GM12864 (cell line): ENCODE measurements around the gene RAB11A.
A peak's percentile ranks its signal among the peaks of the same experiment; 100 is the strongest.

Source experiments
- DNase-seq: peaks from one replicate; pipeline ENCODE4 v3.0.0-alpha.2; 2011; ENCODE audit warnings: low read depth
- H3K4me3 ChIP-seq: 2 replicates; pipeline ENCODE4 v1.5.1; 2011; ENCODE audit warnings: mild to moderate bottlenecking, low read depth, low read length, control low read depth
- TF ChIP-seq, protein P1 (sequence below): IDR thresholded peaks from 2 replicates; pipeline ENCODE4 v1.5.1; 2011; ENCODE audit warnings: low read depth, mild to moderate bottlenecking, moderate library complexity, low read length, control low read depth, inconsistent platforms; ENCODE audit errors: missing control alignments

The RAB11A gene

DNA sequence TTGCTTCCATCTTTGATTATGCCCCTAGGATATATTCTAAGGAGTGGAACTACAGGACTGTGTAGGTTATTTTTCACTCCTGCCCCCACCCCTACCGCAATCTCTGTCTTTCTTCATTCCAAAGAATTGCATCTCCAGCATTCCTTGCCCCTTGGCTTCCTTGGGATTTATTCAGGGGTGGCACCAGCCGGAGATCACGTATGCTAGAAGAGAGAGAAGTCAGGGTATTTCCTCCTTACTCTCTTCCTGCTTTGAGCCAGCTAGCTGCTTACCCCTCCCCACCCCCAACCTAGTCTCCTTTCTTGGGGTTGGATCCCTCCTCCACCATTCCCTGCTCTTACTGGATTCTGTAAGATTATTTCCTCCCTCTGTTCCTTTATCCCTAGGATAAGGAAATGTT, 42.2 kb upstream of the RAB11A start:
- no peak overlapping the region for H3K4me3 ChIP-seq
- no peak for DNase-seq
- TF ChIP-seq, protein P1, sequence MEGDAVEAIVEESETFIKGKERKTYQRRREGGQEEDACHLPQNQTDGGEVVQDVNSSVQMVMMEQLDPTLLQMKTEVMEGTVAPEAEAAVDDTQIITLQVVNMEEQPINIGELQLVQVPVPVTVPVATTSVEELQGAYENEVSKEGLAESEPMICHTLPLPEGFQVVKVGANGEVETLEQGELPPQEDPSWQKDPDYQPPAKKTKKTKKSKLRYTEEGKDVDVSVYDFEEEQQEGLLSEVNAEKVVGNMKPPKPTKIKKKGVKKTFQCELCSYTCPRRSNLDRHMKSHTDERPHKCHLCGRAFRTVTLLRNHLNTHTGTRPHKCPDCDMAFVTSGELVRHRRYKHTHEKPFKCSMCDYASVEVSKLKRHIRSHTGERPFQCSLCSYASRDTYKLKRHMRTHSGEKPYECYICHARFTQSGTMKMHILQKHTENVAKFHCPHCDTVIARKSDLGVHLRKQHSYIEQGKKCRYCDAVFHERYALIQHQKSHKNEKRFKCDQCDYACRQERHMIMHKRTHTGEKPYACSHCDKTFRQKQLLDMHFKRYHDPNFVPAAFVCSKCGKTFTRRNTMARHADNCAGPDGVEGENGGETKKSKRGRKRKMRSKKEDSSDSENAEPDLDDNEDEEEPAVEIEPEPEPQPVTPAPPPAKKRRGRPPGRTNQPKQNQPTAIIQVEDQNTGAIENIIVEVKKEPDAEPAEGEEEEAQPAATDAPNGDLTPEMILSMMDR: no peak

DNA sequence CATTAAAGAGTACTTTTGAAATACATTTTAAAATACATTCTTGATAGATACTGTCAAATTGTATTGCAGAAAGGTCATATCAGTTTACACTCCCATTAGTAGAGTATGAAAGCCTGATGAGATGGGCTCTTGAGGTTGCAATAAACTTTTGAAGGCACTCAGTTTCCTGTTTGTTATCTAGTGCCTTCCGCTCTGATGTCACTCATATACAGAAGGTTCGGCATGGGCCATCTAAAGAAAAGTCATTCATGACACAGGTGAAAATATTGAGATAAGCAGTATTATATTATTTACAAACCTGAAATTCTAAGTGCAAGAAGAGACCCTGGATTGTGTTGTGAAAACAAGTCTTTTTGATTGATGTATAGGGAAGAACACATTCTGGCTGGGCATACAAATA, 40.7 kb upstream of the RAB11A start:
- no peak overlapping the region for H3K4me3 ChIP-seq
- no peak for DNase-seq
- TF ChIP-seq, protein P1: no peak

DNA sequence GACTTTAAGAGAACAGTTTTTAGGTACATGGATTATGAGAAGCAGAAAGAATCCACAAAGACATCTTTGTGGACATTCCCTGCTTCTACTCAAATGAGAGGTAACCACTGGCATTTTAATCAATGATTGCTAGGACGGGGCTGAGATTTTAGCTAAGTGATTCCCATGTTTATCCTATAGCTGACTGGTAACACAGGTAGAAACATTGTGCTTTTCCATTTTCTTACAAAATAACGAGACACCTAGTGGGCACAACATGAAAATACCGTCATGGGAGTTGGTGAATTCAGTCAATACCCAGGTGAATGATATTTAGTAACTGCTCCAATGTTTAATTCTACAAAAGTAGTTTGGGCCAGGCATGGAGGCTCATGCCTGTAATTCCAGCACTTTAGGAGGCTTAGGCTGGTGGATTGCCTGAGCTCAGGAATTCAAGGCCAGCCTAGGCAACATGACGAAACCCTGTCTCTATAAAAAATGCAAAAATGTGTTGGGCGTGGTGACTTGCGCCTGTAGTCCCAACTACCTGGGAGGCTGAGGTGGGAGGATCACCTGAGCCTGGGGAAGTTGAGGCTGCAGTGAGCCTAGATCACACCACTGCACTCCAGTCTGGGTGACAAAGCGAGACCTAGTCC, 40.0 kb upstream of the RAB11A start:
- no peak for DNase-seq
- no peak overlapping the region for H3K4me3 ChIP-seq
- TF ChIP-seq, protein P1: peak; percentile 58

DNA sequence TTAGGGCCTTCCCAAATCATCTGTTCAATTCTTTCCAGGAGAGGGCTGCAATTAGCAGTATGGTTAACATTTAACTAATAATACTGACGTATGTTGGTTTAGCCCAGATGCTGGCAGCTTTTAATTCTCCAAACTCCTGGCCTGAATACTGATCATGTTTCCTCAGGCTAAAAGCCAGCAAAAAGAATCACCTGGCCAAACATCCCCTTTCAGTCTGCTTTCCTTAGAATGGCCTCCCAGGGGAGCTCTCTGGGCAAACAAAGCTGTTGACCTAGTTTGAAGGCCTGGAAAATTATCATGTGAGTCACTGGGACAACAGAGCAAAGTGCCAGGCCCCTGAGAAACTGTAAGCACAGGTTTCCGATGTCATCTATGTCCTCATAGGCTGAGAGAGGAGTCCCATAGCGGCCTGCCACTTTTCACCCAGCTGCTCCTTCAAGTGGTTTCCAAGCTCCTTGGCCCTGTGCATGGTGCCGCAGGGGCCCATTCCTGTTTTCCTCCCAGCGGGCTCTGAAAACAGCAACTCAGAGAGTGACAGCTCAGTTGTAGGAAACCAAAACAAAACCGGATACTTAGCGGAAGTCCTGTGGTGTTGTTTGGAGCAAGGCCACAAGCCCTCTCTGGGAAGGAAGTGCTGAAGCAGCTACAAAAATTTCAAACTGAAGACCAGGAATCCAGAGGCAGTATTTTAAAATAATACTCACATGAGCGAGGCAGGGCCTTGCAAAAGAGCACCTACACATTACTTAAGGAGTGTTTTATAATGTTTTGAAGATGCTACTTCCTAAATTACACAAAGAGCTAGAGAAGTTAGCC, 36.5 kb upstream of the RAB11A start:
- TF ChIP-seq, protein P1: no peak
- DNase-seq: no peak
- no peak overlapping the region for H3K4me3 ChIP-seq

DNA sequence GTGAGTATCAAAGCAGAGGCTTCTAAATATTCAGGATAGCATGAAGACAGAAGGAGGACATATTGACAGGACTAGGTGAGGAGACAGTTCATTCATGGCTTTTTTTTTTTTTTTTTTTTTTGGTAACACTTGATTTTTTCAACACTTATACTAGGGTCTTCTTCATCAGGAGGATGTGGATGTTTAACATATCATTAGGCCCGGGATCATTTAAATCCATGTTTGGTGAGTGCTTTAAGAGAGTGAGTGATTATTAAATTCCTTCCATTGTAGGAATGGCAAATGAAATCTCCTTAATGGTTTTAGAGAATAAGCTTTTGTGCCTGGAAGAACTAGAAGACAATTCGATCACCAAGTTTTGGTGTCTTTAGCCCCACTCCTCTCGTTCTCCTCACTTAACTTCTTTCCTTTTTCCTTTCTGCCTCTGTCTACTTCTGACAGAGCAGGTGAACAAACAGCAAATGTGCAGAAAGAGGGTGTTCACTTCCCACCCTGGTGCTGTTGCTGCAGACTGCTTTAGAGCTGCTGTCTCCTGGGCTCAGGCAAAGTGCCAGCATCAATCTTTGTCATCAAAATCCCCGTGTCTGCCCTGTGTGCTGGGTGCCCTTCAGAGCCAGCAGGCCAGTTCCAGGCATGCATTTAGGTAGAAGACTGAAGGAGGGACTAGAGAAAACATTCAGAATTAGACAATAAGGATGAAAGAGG, 35.6 kb upstream of the RAB11A start:
- no peak for DNase-seq
- no peak overlapping the region for H3K4me3 ChIP-seq
- TF ChIP-seq, protein P1: no peak

DNA sequence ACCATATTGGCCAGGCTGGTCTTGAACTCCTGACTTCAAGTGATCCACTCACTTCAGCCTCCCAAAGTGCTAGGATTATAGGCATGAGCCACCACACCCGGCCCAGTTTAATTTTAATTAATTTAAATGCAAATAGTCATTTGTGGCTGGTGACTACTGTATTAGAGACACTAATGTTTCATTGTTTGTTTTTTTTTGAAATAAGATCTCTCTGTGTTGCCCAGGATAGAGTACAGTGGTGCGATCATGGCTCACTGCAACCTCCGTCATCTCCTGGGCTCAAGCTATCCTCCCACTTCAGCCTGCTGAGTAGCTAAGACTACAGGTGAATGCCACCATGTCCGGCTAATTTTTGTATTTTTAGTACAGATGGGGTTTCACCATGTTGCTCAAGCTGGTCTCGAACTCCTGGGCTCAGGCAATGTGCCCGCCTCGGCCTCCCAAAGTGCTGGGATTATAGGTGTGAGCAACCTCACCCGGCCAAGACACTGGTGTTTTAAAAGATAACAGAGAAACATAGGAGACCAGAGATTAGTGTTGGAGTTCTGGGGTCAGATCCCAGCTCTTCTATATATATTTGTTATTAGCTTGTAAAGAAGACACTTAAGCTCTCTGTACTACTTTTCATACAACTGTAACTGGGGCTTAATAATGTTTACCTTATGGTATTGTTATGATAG, 34.5 kb upstream of the RAB11A start:
- DNase-seq: no peak
- TF ChIP-seq, protein P1: no peak
- no peak overlapping the region for H3K4me3 ChIP-seq
